Astrocyte (in vitro differentiated cells and primary cell): Measurements from ENCODE around the gene FBXL7. TPM values are rescaled to one million over a fixed set of nuclear protein-coding genes. Genes with fewer than 3 reads are reported as not detected.

Experiments used
- DNase-seq: peaks from one replicate; pipeline ENCODE4 v3.0.0-alpha.2; 2010; ENCODE audit warnings: low read depth
- FAIRE-seq: peaks from 2 replicates; lab custom pipeline; 2011; peaks lifted over from hg19 to GRCh38; lab: Jason Lieb, UNC
- H2AFZ ChIP-seq: 2 replicates; pipeline ENCODE4 v1.6.0; 2012; ENCODE audit warnings: low read depth, low read length, inconsistent platforms
- H3K27ac ChIP-seq: 2 replicates; pipeline ENCODE4 v1.5.1; 2011; ENCODE audit warnings: low read depth, low read length, inconsistent platforms
- H3K27me3 ChIP-seq: 2 replicates; pipeline ENCODE4 v1.6.0; 2011; ENCODE audit warnings: low read length, inconsistent platforms; ENCODE audit not compliant: insufficient read depth
- H3K36me3 ChIP-seq: 2 replicates; pipeline ENCODE4 v1.5.1; 2011; ENCODE audit warnings: low read length, inconsistent platforms; ENCODE audit not compliant: insufficient read depth
- H3K4me1 ChIP-seq: 2 replicates; pipeline ENCODE4 v1.5.1; 2011; ENCODE audit warnings: low read length, inconsistent platforms; ENCODE audit not compliant: insufficient read depth
- H3K4me2 ChIP-seq: 2 replicates; pipeline ENCODE4 v1.6.0; 2012; ENCODE audit warnings: low read length, inconsistent platforms
- H3K4me3 ChIP-seq: 2 replicates; pipeline ENCODE4 v1.5.1; 2011; ENCODE audit warnings: low read depth, mild to moderate bottlenecking, low read length, inconsistent platforms; ENCODE audit not compliant: insufficient read depth
- H3K79me2 ChIP-seq: 2 replicates; pipeline ENCODE4 v1.6.0; 2012; ENCODE audit warnings: mild to moderate bottlenecking, low read length, inconsistent platforms; ENCODE audit not compliant: insufficient read depth
- H3K9ac ChIP-seq: 2 replicates; pipeline ENCODE4 v1.6.0; 2012; ENCODE audit warnings: mild to moderate bottlenecking, low read length, inconsistent platforms
- H3K9me3 ChIP-seq: 2 replicates; pipeline ENCODE4 v1.5.1; 2012; ENCODE audit warnings: low read depth, mild to moderate bottlenecking, low read length, inconsistent platforms; ENCODE audit not compliant: insufficient read depth
- H4K20me1 ChIP-seq: 2 replicates; pipeline ENCODE4 v1.6.0; 2012; ENCODE audit warnings: low read length, inconsistent platforms; ENCODE audit not compliant: insufficient read depth
- H3K27ac Mint-ChIP-seq: one replicate; pipeline ENCODE4 v1.8.0; 2021; ENCODE audit warnings: mild to moderate bottlenecking, mixed read lengths; ENCODE audit not compliant: unreplicated experiment
- H3K27me3 Mint-ChIP-seq: one replicate; pipeline ENCODE4 v1.8.0; 2021; ENCODE audit warnings: low read depth, mixed read lengths; ENCODE audit not compliant: unreplicated experiment
- H3K36me3 Mint-ChIP-seq: one replicate; pipeline ENCODE4 v1.8.0; 2021; ENCODE audit warnings: low read depth, mixed read lengths; ENCODE audit not compliant: unreplicated experiment
- H3K4me1 Mint-ChIP-seq: one replicate; pipeline ENCODE4 v1.8.0; 2021; ENCODE audit warnings: low read depth, mixed read lengths; ENCODE audit not compliant: unreplicated experiment
- H3K4me3 Mint-ChIP-seq: one replicate; pipeline ENCODE4 v1.8.0; 2021; ENCODE audit warnings: mild to moderate bottlenecking, moderate library complexity, mixed read lengths; ENCODE audit not compliant: unreplicated experiment
- H3K9me3 Mint-ChIP-seq: one replicate; pipeline ENCODE4 v1.8.0; 2021; ENCODE audit warnings: mild to moderate bottlenecking, mixed read lengths; ENCODE audit not compliant: unreplicated experiment
- EZH2 ChIP-seq: IDR thresholded peaks from 2 replicates; pipeline ENCODE4 v1.6.1; 2012; ENCODE audit warnings: mild to moderate bottlenecking, low read length, inconsistent platforms; ENCODE audit not compliant: insufficient read depth
- total RNA-seq: library from RNA; stranded (reverse); gene quantifications from 2 replicates; pipeline ENCODE4 v1.2.1, GENCODE V29; 2021
- TF ChIP-seq, protein P1 (sequence below): IDR thresholded peaks from 2 replicates; pipeline ENCODE4 v1.5.1; 2011; ENCODE audit warnings: low read depth, mild to moderate bottlenecking, inconsistent platforms, low read length, moderate library complexity; ENCODE audit not compliant: insufficient read depth

The FBXL7 gene
- total RNA-seq, 1 donor from 2014 or later, result 21.0 TPM

DNA sequence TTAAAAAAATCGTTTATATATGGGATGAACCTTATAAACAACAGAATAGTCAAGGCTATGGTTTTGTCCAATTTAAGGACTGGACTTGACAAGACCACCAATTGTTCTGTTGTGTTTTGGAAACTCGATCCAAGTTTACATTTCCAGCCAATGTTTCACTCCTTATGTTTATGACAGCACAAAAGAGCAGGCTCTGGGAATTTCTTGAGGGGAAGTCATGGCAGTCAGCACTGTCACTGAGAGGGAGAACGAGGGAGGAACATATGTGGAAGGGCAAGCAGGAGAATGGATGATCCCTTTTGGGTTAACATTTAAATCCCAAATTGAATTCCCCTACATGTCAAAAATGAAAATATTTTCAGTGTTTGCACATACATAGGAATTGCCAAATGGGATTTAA, 387.1 kb downstream of the FBXL7 start:
- H2AFZ ChIP-seq, result no peak overlapping the region
- no peaks in the 10 kb centered on the region for H3K36me3 ChIP-seq
- no peaks in the 10 kb centered on the region for H3K9me3 Mint-ChIP-seq
- no peak for FAIRE-seq
- H3K27me3 Mint-ChIP-seq, result no peaks in the 10 kb centered on the region
- H3K4me3 ChIP-seq, result no peak overlapping the region
- H3K4me3 Mint-ChIP-seq, result no peak overlapping the region
- DNase-seq, result no peak
- H3K36me3 Mint-ChIP-seq, result no peaks in the 10 kb centered on the region
- H3K79me2 ChIP-seq, result no peaks in the 10 kb centered on the region
- TF ChIP-seq EZH2, result no peak
- peaks cover 2% of the 10 kb centered on the region for H3K4me1 Mint-ChIP-seq
- no peaks in the 10 kb centered on the region for H3K27me3 ChIP-seq
- no peaks in the 10 kb centered on the region for H3K9me3 ChIP-seq
- no peak overlapping the region for H3K9ac ChIP-seq
- no peak overlapping the region for H3K4me2 ChIP-seq
- no peak overlapping the region for H3K27ac Mint-ChIP-seq
- H3K4me1 ChIP-seq, result no peaks in the 10 kb centered on the region
- peaks cover 20% of the 10 kb centered on the region for H4K20me1 ChIP-seq
- no peak overlapping the region for H3K27ac ChIP-seq

DNA sequence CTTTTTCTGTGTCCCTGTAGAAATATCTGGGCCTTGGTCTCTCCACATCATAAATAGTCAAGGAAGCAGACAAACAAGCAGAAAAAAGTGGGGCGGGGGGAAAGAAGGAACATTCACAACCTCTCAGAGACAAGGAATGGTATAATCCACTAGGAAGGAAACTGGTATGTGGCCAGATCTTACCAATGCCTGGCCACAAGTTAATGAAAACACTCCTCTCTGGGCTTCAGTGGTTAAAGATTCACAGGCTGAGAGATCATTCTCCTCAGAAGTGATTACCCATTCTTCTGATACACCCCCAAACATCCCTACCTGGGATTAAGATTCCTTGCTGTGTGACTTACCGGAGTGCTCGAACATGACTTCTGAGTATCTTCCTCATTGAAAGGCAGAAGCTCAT, 389.0 kb downstream of the FBXL7 start:
- H3K4me1 ChIP-seq, result no peaks in the 10 kb centered on the region
- no peak overlapping the region for H3K4me2 ChIP-seq
- TF ChIP-seq EZH2, result no peak
- TF ChIP-seq, protein P1, sequence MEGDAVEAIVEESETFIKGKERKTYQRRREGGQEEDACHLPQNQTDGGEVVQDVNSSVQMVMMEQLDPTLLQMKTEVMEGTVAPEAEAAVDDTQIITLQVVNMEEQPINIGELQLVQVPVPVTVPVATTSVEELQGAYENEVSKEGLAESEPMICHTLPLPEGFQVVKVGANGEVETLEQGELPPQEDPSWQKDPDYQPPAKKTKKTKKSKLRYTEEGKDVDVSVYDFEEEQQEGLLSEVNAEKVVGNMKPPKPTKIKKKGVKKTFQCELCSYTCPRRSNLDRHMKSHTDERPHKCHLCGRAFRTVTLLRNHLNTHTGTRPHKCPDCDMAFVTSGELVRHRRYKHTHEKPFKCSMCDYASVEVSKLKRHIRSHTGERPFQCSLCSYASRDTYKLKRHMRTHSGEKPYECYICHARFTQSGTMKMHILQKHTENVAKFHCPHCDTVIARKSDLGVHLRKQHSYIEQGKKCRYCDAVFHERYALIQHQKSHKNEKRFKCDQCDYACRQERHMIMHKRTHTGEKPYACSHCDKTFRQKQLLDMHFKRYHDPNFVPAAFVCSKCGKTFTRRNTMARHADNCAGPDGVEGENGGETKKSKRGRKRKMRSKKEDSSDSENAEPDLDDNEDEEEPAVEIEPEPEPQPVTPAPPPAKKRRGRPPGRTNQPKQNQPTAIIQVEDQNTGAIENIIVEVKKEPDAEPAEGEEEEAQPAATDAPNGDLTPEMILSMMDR, result no peak
- H3K27ac ChIP-seq, result no peak overlapping the region
- Mint-ChIP-seq H3K27me3 (no peaks in the 10 kb centered on the region), H3K9me3 (no peaks in the 10 kb centered on the region), H3K27ac (no peak overlapping the region), H3K4me1 (peaks cover 2% of the 10 kb centered on the region), H3K4me3 (no peak overlapping the region), H3K36me3 (no peaks in the 10 kb centered on the region)
- no peak overlapping the region for H3K9ac ChIP-seq
- H3K36me3 ChIP-seq, result no peaks in the 10 kb centered on the region
- no peaks in the 10 kb centered on the region for H3K9me3 ChIP-seq
- H3K27me3 ChIP-seq, result no peaks in the 10 kb centered on the region
- H2AFZ ChIP-seq, result no peak overlapping the region
- no peak overlapping the region for H3K4me3 ChIP-seq
- H3K79me2 ChIP-seq, result no peaks in the 10 kb centered on the region
- no peak for FAIRE-seq
- H4K20me1 ChIP-seq, result peaks cover 19% of the 10 kb centered on the region
- DNase-seq, result no peak

DNA sequence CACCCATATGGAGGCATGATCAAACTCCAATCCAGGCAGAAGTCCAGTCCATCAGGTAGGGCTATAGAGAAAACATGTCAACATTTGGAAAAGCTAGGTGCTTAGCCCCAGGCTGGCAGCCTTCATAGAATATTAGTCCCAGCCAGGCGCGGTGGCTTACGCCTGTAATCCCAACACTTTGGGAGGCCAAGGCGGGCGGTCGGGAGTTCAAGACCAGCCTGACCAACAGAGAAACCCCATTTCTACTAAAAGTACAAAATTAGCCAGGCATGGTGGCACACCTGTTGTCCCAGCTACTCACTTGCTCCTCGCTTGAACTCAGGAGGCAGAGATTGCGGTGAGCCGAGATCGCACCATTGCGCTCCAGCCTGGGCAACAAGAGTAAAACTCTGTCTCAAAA, 393.9 kb downstream of the FBXL7 start:
- no peak overlapping the region for H3K4me3 ChIP-seq
- TF ChIP-seq EZH2, result no peak
- TF ChIP-seq, protein P1, result no peak
- no peaks in the 10 kb centered on the region for H3K36me3 ChIP-seq
- Mint-ChIP-seq H3K9me3 (no peaks in the 10 kb centered on the region), H3K4me3 (no peak overlapping the region), H3K27ac (no peak overlapping the region), H3K27me3 (no peaks in the 10 kb centered on the region), H3K4me1 (peaks cover under 1% of the 10 kb centered on the region), H3K36me3 (no peaks in the 10 kb centered on the region)
- no peaks in the 10 kb centered on the region for H3K27me3 ChIP-seq
- H4K20me1 ChIP-seq, result peaks cover 6% of the 10 kb centered on the region
- H3K27ac ChIP-seq, result no peak overlapping the region
- no peak overlapping the region for H3K9ac ChIP-seq
- no peaks in the 10 kb centered on the region for H3K79me2 ChIP-seq
- no peak for DNase-seq
- no peak overlapping the region for H2AFZ ChIP-seq
- FAIRE-seq, result no peak
- H3K4me1 ChIP-seq, result no peaks in the 10 kb centered on the region
- no peak overlapping the region for H3K4me2 ChIP-seq
- H3K9me3 ChIP-seq, result no peaks in the 10 kb centered on the region
